HEK293T (cell line): ENCODE data around the gene RAPGEF5.

Experiments used
- ARNT ChIP-seq: fragments of 450-650 bp; IDR thresholded peaks from 2 replicates; pipeline ENCODE4 v1.6.1; 2017; ENCODE audit warnings: mild to moderate bottlenecking
- BHLHE40 ChIP-seq: fragments of 450-650 bp; IDR thresholded peaks from 2 replicates; pipeline ENCODE4 v1.6.1; 2016; ENCODE audit warnings: mild to moderate bottlenecking, moderate library complexity, borderline replicate concordance
- ELF4 ChIP-seq: fragments of 450-650 bp; IDR thresholded peaks from 2 replicates; pipeline ENCODE4 v1.6.1; 2017; ENCODE audit warnings: antibody characterized with exemption
- FOXA1 ChIP-seq: fragments of 450-650 bp; IDR thresholded peaks from 2 replicates; pipeline ENCODE4 v1.6.1; 2016; ENCODE audit warnings: mild to moderate bottlenecking
- FOXK2 ChIP-seq: fragments of 450-650 bp; IDR thresholded peaks from 2 replicates; pipeline ENCODE4 v1.6.1; 2016; ENCODE audit warnings: mild to moderate bottlenecking
- FOXM1 ChIP-seq: fragments of 450-650 bp; IDR thresholded peaks from 2 replicates; pipeline ENCODE4 v1.6.1; 2017; ENCODE audit warnings: mild to moderate bottlenecking, borderline replicate concordance
- HDGF ChIP-seq: fragments of 450-650 bp; IDR thresholded peaks from 2 replicates; pipeline ENCODE4 v1.6.1; 2017; ENCODE audit warnings: antibody characterized with exemption, borderline replicate concordance
- L3MBTL2 ChIP-seq: fragments of 450-650 bp; conservative IDR thresholded peaks from 2 replicates; pipeline ENCODE4 v1.6.1; 2016; ENCODE audit warnings: mild to moderate bottlenecking
- LEF1 ChIP-seq: fragments of 450-650 bp; IDR thresholded peaks from 2 replicates; pipeline ENCODE4 v1.6.1; 2017; ENCODE audit warnings: mild to moderate bottlenecking, borderline replicate concordance
- NFRKB ChIP-seq: fragments of 450-650 bp; IDR thresholded peaks from 2 replicates; pipeline ENCODE4 v1.6.1; 2016; ENCODE audit warnings: mild to moderate bottlenecking, moderate library complexity
- PKNOX1 ChIP-seq: fragments of 450-650 bp; IDR thresholded peaks from 2 replicates; pipeline ENCODE4 v1.6.1; 2016
- SP1 ChIP-seq: fragments of 450-650 bp; IDR thresholded peaks from 2 replicates; pipeline ENCODE4 v1.6.1; 2017
- TARDBP ChIP-seq: fragments of 450-650 bp; IDR thresholded peaks from 2 replicates; pipeline ENCODE4 v1.6.1; 2016
- ZNF384 ChIP-seq: fragments of 450-650 bp; IDR thresholded peaks from 2 replicates; pipeline ENCODE4 v1.6.1; 2016

- TF ChIP-seq FOXM1 (no peak), BHLHE40 (no peak), ELF4 (no peak), SP1 (no peak), HDGF (no peak), FOXK2 (no peak), TARDBP (no peak), LEF1 (no peak), ZNF384 (no peak), PKNOX1 (no peak), FOXA1 (no peak), L3MBTL2 (no peak), ARNT (no peak), NFRKB (no peak)
Observed at GRCh38 chr7:22157552-22157951, 199.4 kb downstream of the RAPGEF5 start.
